Measurements from ENCODE around the gene EXOC2.

GRCh38 chr6:586553-586952 is 106.4 kb downstream of the EXOC2 start:
- TF ChIP-seq CTCF (IDR thresholded peaks at IDR 0.05) (no peak), POLR2A (IDR thresholded peaks at IDR 0.05) (no peak), POLR2AphosphoS5 (IDR thresholded peaks at IDR 0.05) (no peak)

Data from breast epithelium (tissue), 3 donors.